HEK293 (cell line): ENCODE measurements around the gene XRCC6.

Experiments
- CTCF ChIA-PET: fragments of 350-600 bp; formaldehyde crosslinking; extraction: SDS; loops from one replicate; lab custom pipeline; 2021; ENCODE audit warnings: antibody characterized with exemption; lab: Yijun Ruan, JAX
- POLR2A ChIA-PET: fragments of 300-600 bp; formaldehyde crosslinking; extraction: SDS; loops from one replicate; lab custom pipeline; 2020; ENCODE audit warnings: antibody characterized with exemption, inconsistent platforms; lab: Yijun Ruan, JAX
- H3K27ac ChIP-seq: fragments of 200-500 bp; sonication (Bioruptor generic); 2 replicates; pipeline ENCODE4 v1.5.1; 2014; ENCODE audit warnings: low read depth, low read length, control low read depth, inconsistent platforms; ENCODE audit errors: extremely low read depth
- H3K36me3 ChIP-seq, 2 experiments: fragments of 200-500 bp in 1 of 2; sonication (Bioruptor generic) in 1 of 2; 1 replicate in 1 of 2; 2 replicates in 1 of 2; pipeline ENCODE4 v1.5.1; 2014 to 2017; ENCODE audit warnings: inconsistent platforms in 2 of 2, low read length in 2 of 2; ENCODE audit not compliant: control insufficient read depth in 2 of 2, insufficient read depth in 1 of 2
- H3K4me1 ChIP-seq: fragments of 200-500 bp; sonication (Bioruptor generic); 2 replicates; pipeline ENCODE4 v1.5.1; 2014; ENCODE audit warnings: mild to moderate bottlenecking, low read length, inconsistent platforms; ENCODE audit not compliant: control insufficient read depth, insufficient read depth
- H3K4me3 ChIP-seq: 2 replicates; pipeline ENCODE4 v1.5.1; 2011; ENCODE audit warnings: low read depth, mild to moderate bottlenecking, control low read depth, low read length, moderate library complexity
- H3K9me3 ChIP-seq: fragments of 200-500 bp; sonication (Bioruptor generic); 2 replicates; pipeline ENCODE4 v1.5.1; 2014; ENCODE audit warnings: low read depth, low read length, inconsistent platforms; ENCODE audit not compliant: control insufficient read depth, insufficient read depth
- GLI2 ChIP-seq: fragments of 450-650 bp; formaldehyde crosslinking; IDR thresholded peaks from 2 replicates; pipeline ENCODE4; 2017; ENCODE audit warnings: missing biosample characterization, missing genetic modification characterization, low read depth, borderline replicate concordance
- GLIS1 ChIP-seq: fragments of 450-650 bp; formaldehyde crosslinking; IDR thresholded peaks from 2 replicates; pipeline ENCODE4 v1.5.1; 2016; ENCODE audit warnings: missing biosample characterization, missing genetic modification characterization
- SALL2 ChIP-seq: fragments of 450-650 bp; formaldehyde crosslinking; IDR thresholded peaks from 2 replicates; pipeline ENCODE4 v1.5.0; 2017; ENCODE audit warnings: missing biosample characterization, mild to moderate bottlenecking, missing genetic modification characterization, borderline replicate concordance
- SP2 ChIP-seq: fragments of 450-650 bp; formaldehyde crosslinking; IDR thresholded peaks from 2 replicates; pipeline ENCODE4 v1.5.1; 2016; ENCODE audit warnings: missing biosample characterization, missing genetic modification characterization
- ZBTB7A ChIP-seq: fragments of 450-650 bp; formaldehyde crosslinking; IDR thresholded peaks from 2 replicates; pipeline ENCODE4 v1.5.1; 2016; ENCODE audit warnings: low read depth, missing biosample characterization, missing genetic modification characterization
- ZFP3 ChIP-seq: fragments of 450-650 bp; formaldehyde crosslinking; IDR thresholded peaks from 2 replicates; pipeline ENCODE4 v1.5.1; 2016; ENCODE audit warnings: low read depth, missing biosample characterization, missing genetic modification characterization
- ZIC2 ChIP-seq: fragments of 450-650 bp; formaldehyde crosslinking; IDR thresholded peaks from 2 replicates; pipeline ENCODE4 v1.5.1; 2016; ENCODE audit warnings: missing biosample characterization, missing genetic modification characterization
- ZNF157 ChIP-seq: fragments of 450-650 bp; formaldehyde crosslinking; IDR thresholded peaks from 2 replicates; pipeline ENCODE4 v1.5.1; 2016; ENCODE audit warnings: missing biosample characterization, missing genetic modification characterization
- ZNF324 ChIP-seq: fragments of 450-650 bp; formaldehyde crosslinking; IDR thresholded peaks from 2 replicates; pipeline ENCODE4 v1.5.1; 2016; ENCODE audit warnings: missing biosample characterization, missing genetic modification characterization
- ZNF341 ChIP-seq: fragments of 450-650 bp; formaldehyde crosslinking; IDR thresholded peaks from 2 replicates; pipeline ENCODE4; 2016; ENCODE audit warnings: low read depth, missing biosample characterization, missing genetic modification characterization
- ZNF404 ChIP-seq: fragments of 450-650 bp; formaldehyde crosslinking; IDR thresholded peaks from 2 replicates; pipeline ENCODE4 v1.5.1; 2017; ENCODE audit warnings: missing biosample characterization, missing genetic modification characterization
- ZNF510 ChIP-seq: fragments of 450-650 bp; formaldehyde crosslinking; IDR thresholded peaks from 2 replicates; pipeline ENCODE4 v1.5.1; 2018; ENCODE audit warnings: mild to moderate bottlenecking, missing genetic modification characterization, missing biosample characterization; ENCODE audit not compliant: insufficient replicate concordance
- ZNF530 ChIP-seq: fragments of 450-650 bp; formaldehyde crosslinking; IDR thresholded peaks from 2 replicates; pipeline ENCODE4 v1.5.1; 2016; ENCODE audit warnings: low read depth, missing biosample characterization, missing genetic modification characterization
- ZNF585B ChIP-seq: fragments of 450-650 bp; formaldehyde crosslinking; IDR thresholded peaks from 2 replicates; pipeline ENCODE4 v1.5.1; 2016; ENCODE audit warnings: missing biosample characterization, missing genetic modification characterization
- ZNF610 ChIP-seq: fragments of 450-650 bp; formaldehyde crosslinking; IDR thresholded peaks from 2 replicates; pipeline ENCODE4 v1.5.1; 2016; ENCODE audit warnings: missing biosample characterization, missing genetic modification characterization, borderline replicate concordance
- ZNF701 ChIP-seq: fragments of 450-650 bp; formaldehyde crosslinking; IDR thresholded peaks from 2 replicates; pipeline ENCODE4 v1.5.1; 2016; ENCODE audit warnings: missing biosample characterization, missing genetic modification characterization
- ZNF791 ChIP-seq: fragments of 450-650 bp; formaldehyde crosslinking; IDR thresholded peaks from 2 replicates; pipeline ENCODE4 v1.5.1; 2016; ENCODE audit warnings: missing biosample characterization, missing genetic modification characterization
- ZNF792 ChIP-seq: fragments of 450-650 bp; formaldehyde crosslinking; IDR thresholded peaks from 2 replicates; pipeline ENCODE4 v1.5.1; 2016; ENCODE audit warnings: missing biosample characterization, missing genetic modification characterization
- ZNF830 ChIP-seq: fragments of 450-650 bp; IDR thresholded peaks from 2 replicates; pipeline ENCODE4 v1.5.0; 2018; ENCODE audit warnings: missing biosample characterization, missing genetic modification characterization, low read depth, mild to moderate bottlenecking, moderate library complexity
- TF ChIP-seq, protein P1 (sequence below): fragments of 450-650 bp; formaldehyde crosslinking; IDR thresholded peaks from 2 replicates; pipeline ENCODE4 v1.5.1; 2016; ENCODE audit warnings: missing biosample characterization, missing genetic modification characterization
- TF ChIP-seq, protein P2 (sequence below): fragments of 450-650 bp; formaldehyde crosslinking; IDR thresholded peaks from 2 replicates; pipeline ENCODE4 v1.5.1; 2016; ENCODE audit warnings: missing biosample characterization, missing genetic modification characterization
- TF ChIP-seq, protein P3 (sequence below): fragments of 450-650 bp; formaldehyde crosslinking; optimal IDR thresholded peaks from 2 replicates; pipeline ENCODE3; 2016; ENCODE audit warnings: missing biosample characterization, mild to moderate bottlenecking, missing genetic modification characterization
- TF ChIP-seq, protein P4 (sequence below): fragments of 450-650 bp; formaldehyde crosslinking; IDR thresholded peaks from 2 replicates; pipeline ENCODE4 v1.5.1; 2016; ENCODE audit warnings: missing biosample characterization, missing genetic modification characterization
- TF ChIP-seq, protein P5 (sequence below): fragments of 450-650 bp; formaldehyde crosslinking; IDR thresholded peaks from 2 replicates; pipeline ENCODE4 v1.5.1; 2016; ENCODE audit warnings: missing biosample characterization, missing genetic modification characterization

Gene XRCC6

DNA sequence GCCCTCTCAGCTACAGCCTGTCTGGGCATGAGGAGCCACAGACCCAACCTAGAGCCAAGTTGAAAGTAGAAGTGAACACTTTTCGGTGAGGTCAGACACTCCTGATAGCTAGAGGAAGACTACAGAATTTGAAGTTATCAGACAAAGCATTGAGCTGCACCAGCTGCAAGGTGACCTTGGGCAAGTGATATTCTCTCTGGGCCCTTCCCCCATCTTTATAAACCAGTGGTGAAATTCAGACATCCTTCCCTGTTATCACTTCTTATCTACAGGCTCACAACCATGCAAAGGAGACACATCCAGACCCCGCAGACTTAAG is 23.5 kb upstream of the XRCC6 start:
- peaks cover 9 to 42% of the 10 kb centered on the region in 2 experiments for H3K36me3 ChIP-seq
- no peaks in the 10 kb centered on the region for H3K9me3 ChIP-seq
- no peak overlapping the region for H3K4me3 ChIP-seq
- H3K4me1 ChIP-seq = no peaks in the 10 kb centered on the region; the same call in 1 of the 2 replicates
- TF ChIP-seq ZBTB7A (no peak), ZNF792 (no peak), GLI2 (tag by site-specific recombination) (no peak), ZNF157 (no peak), ZNF610 (tag by site-specific recombination) (no peak), ZNF510 (tag by site-specific recombination) (no peak), ZFP3 (tag by site-specific recombination) (no peak), GLIS1 (tag by site-specific recombination) (no peak), ZNF530 (tag by site-specific recombination) (no peak), ZNF701 (tag by site-specific recombination) (no peak), ZNF585B (tag by site-specific recombination) (no peak), SALL2 (tag by site-specific recombination) (no peak)
- TF ChIP-seq, protein P1, sequence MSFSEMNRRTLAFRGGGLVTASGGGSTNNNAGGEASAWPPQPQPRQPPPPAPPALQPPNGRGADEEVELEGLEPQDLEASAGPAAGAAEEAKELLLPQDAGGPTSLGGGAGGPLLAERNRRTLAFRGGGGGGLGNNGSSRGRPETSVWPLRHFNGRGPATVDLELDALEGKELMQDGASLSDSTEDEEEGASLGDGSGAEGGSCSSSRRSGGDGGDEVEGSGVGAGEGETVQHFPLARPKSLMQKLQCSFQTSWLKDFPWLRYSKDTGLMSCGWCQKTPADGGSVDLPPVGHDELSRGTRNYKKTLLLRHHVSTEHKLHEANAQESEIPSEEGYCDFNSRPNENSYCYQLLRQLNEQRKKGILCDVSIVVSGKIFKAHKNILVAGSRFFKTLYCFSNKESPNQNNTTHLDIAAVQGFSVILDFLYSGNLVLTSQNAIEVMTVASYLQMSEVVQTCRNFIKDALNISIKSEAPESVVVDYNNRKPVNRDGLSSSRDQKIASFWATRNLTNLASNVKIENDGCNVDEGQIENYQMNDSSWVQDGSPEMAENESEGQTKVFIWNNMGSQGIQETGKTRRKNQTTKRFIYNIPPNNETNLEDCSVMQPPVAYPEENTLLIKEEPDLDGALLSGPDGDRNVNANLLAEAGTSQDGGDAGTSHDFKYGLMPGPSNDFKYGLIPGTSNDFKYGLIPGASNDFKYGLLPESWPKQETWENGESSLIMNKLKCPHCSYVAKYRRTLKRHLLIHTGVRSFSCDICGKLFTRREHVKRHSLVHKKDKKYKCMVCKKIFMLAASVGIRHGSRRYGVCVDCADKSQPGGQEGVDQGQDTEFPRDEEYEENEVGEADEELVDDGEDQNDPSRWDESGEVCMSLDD (tag by site-specific recombination) = no peak
- TF ChIP-seq, protein P2, sequence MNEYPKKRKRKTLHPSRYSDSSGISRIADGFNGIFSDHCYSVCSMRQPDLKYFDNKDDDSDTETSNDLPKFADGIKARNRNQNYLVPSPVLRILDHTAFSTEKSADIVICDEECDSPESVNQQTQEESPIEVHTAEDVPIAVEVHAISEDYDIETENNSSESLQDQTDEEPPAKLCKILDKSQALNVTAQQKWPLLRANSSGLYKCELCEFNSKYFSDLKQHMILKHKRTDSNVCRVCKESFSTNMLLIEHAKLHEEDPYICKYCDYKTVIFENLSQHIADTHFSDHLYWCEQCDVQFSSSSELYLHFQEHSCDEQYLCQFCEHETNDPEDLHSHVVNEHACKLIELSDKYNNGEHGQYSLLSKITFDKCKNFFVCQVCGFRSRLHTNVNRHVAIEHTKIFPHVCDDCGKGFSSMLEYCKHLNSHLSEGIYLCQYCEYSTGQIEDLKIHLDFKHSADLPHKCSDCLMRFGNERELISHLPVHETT (tag by site-specific recombination) = no peak
- ChIA-PET CTCF (interaction anchor here (0.6 to 3.6 kb wide), 44 partner anchors 8 to 626 kb away, joined by 3 to 36 read pairs (median 4); partner anchors contain the start of genes DESI1, PMM1, POLR3H and XRCC6), POLR2A (interaction anchor here (0.8 to 3.4 kb wide), 3 partner anchors 8 to 149 kb away, joined by 4 to 12 read pairs (median 7); partner anchors contain the start of genes DESI1, PMM1 and XRCC6)
- H3K27ac ChIP-seq = peak overlapping the region; percentile 37; the same call in 1 of the 2 replicates

DNA sequence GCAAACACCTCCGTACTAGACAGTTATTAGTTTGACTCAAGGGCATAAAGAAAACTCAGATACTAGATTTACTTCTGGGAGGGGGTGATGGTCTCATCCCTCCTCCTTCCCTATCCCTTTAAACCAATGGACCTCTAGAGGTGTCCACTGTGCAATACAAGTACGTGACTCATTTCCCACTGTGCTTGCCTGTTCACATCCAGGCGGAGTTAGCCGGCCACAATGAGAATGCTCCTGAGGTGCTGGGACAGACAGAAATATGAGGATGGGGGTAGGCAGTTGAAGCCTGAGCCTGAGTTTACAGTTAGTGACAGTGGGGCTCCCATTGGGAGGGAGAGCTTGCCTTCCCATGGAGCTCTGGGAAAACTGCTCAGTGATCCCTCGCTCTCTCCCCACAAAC is 23.0 kb upstream of the XRCC6 start:
- Histone ChIP-seq H3K4me3 (no peak overlapping the region), H3K27ac (no peak overlapping the region), H3K36me3 (peaks cover 10 to 47% of the 10 kb centered on the region in 2 experiments), H3K9me3 (no peaks in the 10 kb centered on the region), H3K4me1 (no peaks in the 10 kb centered on the region; the same call in 1 of the 2 replicates)
- ChIA-PET POLR2A (interaction anchor here (0.6 to 3.4 kb wide), 4 partner anchors 9 to 416 kb away, joined by 4 to 12 read pairs (median 6); partner anchors contain the start of genes DESI1, PMM1 and XRCC6), CTCF (interaction anchor here (0.6 to 3.6 kb wide), 37 partner anchors 9 to 626 kb away, joined by 3 to 36 read pairs (median 4); partner anchors contain the start of genes DESI1, PMM1, POLR3H and XRCC6)
- TF ChIP-seq, protein P3, sequence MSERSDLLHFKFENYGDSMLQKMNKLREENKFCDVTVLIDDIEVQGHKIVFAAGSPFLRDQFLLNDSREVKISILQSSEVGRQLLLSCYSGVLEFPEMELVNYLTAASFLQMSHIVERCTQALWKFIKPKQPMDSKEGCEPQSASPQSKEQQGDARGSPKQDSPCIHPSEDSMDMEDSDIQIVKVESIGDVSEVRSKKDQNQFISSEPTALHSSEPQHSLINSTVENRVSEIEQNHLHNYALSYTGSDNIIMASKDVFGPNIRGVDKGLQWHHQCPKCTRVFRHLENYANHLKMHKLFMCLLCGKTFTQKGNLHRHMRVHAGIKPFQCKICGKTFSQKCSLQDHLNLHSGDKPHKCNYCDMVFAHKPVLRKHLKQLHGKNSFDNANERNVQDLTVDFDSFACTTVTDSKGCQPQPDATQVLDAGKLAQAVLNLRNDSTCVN = no peak
- TF ChIP-seq GLI2 (tag by site-specific recombination) (no peak), ZNF404 (tag by site-specific recombination) (no peak), ZNF324 (tag by site-specific recombination) (no peak), ZIC2 (tag by site-specific recombination) (no peak), ZNF830 (tag by site-specific recombination) (no peak), SP2 (tag by site-specific recombination) (no peak), ZNF791 (no peak), ZNF341 (tag by site-specific recombination) (no peak)
- TF ChIP-seq, protein P4, sequence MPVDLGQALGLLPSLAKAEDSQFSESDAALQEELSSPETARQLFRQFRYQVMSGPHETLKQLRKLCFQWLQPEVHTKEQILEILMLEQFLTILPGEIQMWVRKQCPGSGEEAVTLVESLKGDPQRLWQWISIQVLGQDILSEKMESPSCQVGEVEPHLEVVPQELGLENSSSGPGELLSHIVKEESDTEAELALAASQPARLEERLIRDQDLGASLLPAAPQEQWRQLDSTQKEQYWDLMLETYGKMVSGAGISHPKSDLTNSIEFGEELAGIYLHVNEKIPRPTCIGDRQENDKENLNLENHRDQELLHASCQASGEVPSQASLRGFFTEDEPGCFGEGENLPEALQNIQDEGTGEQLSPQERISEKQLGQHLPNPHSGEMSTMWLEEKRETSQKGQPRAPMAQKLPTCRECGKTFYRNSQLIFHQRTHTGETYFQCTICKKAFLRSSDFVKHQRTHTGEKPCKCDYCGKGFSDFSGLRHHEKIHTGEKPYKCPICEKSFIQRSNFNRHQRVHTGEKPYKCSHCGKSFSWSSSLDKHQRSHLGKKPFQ = no peak
- TF ChIP-seq, protein P5, sequence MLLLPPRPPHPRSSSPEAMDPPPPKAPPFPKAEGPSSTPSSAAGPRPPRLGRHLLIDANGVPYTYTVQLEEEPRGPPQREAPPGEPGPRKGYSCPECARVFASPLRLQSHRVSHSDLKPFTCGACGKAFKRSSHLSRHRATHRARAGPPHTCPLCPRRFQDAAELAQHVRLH = no peak
